ENCODE measurements around the gene GNA12.

DNA sequence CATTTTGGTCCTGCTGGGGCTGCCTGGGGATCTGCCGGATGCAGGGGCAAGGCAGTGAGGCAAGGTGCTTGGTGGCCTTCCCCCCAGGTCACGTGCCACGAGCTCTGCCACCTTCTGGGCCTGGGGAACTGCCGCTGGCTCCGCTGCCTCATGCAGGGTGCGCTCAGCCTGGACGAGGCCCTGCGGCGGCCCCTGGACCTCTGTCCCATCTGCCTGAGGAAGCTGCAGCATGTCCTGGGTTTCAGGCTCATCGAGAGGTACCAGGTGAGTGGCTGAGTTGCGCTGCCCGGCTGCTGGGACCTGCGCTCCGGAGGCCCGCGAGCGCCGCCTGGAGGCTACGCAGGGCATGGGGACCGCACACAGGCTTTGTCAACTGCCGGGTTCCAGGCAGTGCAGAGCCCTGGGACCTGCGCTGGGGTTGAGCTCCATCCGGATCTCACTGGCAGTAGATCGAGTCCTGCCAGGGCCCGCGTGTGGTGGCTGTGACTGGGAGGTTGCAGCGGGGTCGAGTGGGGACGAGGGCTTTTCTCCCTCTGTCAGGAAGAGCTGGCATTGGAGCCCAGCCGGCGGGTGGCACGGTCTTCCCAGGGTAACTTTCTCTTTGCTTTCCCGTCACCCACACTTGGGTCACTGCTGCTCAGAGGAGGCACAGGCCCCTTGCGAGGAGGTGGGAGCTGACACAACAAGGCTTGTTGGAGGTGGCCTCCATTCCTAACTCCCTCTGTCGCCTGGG, 134.4 kb downstream of the GNA12 start:
- TF ChIP-seq, protein P1, sequence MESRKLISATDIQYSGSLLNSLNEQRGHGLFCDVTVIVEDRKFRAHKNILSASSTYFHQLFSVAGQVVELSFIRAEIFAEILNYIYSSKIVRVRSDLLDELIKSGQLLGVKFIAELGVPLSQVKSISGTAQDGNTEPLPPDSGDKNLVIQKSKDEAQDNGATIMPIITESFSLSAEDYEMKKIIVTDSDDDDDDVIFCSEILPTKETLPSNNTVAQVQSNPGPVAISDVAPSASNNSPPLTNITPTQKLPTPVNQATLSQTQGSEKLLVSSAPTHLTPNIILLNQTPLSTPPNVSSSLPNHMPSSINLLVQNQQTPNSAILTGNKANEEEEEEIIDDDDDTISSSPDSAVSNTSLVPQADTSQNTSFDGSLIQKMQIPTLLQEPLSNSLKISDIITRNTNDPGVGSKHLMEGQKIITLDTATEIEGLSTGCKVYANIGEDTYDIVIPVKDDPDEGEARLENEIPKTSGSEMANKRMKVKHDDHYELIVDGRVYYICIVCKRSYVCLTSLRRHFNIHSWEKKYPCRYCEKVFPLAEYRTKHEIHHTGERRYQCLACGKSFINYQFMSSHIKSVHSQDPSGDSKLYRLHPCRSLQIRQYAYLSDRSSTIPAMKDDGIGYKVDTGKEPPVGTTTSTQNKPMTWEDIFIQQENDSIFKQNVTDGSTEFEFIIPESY (IDR thresholded peaks at IDR 0.05), result no peak
- TF ChIP-seq, protein P2, sequence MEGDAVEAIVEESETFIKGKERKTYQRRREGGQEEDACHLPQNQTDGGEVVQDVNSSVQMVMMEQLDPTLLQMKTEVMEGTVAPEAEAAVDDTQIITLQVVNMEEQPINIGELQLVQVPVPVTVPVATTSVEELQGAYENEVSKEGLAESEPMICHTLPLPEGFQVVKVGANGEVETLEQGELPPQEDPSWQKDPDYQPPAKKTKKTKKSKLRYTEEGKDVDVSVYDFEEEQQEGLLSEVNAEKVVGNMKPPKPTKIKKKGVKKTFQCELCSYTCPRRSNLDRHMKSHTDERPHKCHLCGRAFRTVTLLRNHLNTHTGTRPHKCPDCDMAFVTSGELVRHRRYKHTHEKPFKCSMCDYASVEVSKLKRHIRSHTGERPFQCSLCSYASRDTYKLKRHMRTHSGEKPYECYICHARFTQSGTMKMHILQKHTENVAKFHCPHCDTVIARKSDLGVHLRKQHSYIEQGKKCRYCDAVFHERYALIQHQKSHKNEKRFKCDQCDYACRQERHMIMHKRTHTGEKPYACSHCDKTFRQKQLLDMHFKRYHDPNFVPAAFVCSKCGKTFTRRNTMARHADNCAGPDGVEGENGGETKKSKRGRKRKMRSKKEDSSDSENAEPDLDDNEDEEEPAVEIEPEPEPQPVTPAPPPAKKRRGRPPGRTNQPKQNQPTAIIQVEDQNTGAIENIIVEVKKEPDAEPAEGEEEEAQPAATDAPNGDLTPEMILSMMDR (IDR thresholded peaks at IDR 0.05; ENCODE audit: low read depth, low read length, missing input control), result peak; percentile 86
- TF ChIP-seq, protein P3, sequence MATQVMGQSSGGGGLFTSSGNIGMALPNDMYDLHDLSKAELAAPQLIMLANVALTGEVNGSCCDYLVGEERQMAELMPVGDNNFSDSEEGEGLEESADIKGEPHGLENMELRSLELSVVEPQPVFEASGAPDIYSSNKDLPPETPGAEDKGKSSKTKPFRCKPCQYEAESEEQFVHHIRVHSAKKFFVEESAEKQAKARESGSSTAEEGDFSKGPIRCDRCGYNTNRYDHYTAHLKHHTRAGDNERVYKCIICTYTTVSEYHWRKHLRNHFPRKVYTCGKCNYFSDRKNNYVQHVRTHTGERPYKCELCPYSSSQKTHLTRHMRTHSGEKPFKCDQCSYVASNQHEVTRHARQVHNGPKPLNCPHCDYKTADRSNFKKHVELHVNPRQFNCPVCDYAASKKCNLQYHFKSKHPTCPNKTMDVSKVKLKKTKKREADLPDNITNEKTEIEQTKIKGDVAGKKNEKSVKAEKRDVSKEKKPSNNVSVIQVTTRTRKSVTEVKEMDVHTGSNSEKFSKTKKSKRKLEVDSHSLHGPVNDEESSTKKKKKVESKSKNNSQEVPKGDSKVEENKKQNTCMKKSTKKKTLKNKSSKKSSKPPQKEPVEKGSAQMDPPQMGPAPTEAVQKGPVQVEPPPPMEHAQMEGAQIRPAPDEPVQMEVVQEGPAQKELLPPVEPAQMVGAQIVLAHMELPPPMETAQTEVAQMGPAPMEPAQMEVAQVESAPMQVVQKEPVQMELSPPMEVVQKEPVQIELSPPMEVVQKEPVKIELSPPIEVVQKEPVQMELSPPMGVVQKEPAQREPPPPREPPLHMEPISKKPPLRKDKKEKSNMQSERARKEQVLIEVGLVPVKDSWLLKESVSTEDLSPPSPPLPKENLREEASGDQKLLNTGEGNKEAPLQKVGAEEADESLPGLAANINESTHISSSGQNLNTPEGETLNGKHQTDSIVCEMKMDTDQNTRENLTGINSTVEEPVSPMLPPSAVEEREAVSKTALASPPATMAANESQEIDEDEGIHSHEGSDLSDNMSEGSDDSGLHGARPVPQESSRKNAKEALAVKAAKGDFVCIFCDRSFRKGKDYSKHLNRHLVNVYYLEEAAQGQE (IDR thresholded peaks at IDR 0.05), result no peak
- TF ChIP-seq, protein P4, sequence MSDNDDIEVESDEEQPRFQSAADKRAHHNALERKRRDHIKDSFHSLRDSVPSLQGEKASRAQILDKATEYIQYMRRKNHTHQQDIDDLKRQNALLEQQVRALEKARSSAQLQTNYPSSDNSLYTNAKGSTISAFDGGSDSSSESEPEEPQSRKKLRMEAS (IDR thresholded peaks at IDR 0.05), result no peak
- TF ChIP-seq JUND (IDR thresholded peaks at IDR 0.05) (no peak), RXRA (IDR thresholded peaks at IDR 0.05) (no peak)

Data from liver (tissue), 3 donors.